Loucy (cell line): ENCODE data around the gene TRIM52.
"Not testable (repeated sequence)": the region's sequence is repeated elsewhere in the genome, so short reads cannot be mapped to it uniquely, and the experiment has no call there.

Source experiments
- H2AFZ ChIP-seq: fragments of 200-600 bp; sonication (generic); 2 replicates; pipeline ENCODE4 v1.6.0; 2016; ENCODE audit warnings: antibody characterized with exemption, mild to moderate bottlenecking, low read length, moderate library complexity
- H3F3A ChIP-seq: fragments of 200-600 bp; 2 replicates; pipeline ENCODE4 v1.6.0; 2016; ENCODE audit warnings: antibody characterized with exemption, low read depth, mild to moderate bottlenecking
- H3K27me3 ChIP-seq: fragments of 200-600 bp; sonication (generic); 2 replicates; pipeline ENCODE4 v1.6.1; 2014; ENCODE audit warnings: low read length, mild to moderate bottlenecking; ENCODE audit not compliant: insufficient read depth, poor library complexity, severe bottlenecking
- H3K36me3 ChIP-seq: fragments of 200-600 bp; sonication (generic); 2 replicates; pipeline ENCODE4 v1.6.1; 2016; ENCODE audit warnings: low read length; ENCODE audit not compliant: insufficient read depth
- H3K4me1 ChIP-seq: fragments of 200-600 bp; sonication (generic); 2 replicates; pipeline ENCODE4 v1.5.1; 2014; ENCODE audit warnings: low read length, mild to moderate bottlenecking; ENCODE audit not compliant: insufficient read depth, poor library complexity, severe bottlenecking
- H3K4me2 ChIP-seq: fragments of 200-600 bp; sonication (generic); 2 replicates; pipeline ENCODE4 v1.6.0; 2014; ENCODE audit warnings: antibody characterized with exemption, low read length, low read depth, mild to moderate bottlenecking; ENCODE audit not compliant: poor library complexity, severe bottlenecking
- H3K4me3 ChIP-seq: fragments of 200-600 bp; sonication (generic); 2 replicates; pipeline ENCODE4 v1.5.1; 2014; ENCODE audit warnings: low read length, mild to moderate bottlenecking, mixed read lengths; ENCODE audit not compliant: poor library complexity, severe bottlenecking
- H3K79me2 ChIP-seq: fragments of 200-600 bp; sonication (generic); 2 replicates; pipeline ENCODE4 v1.6.1; 2014; ENCODE audit warnings: low read length; ENCODE audit not compliant: insufficient read depth
- H3K9ac ChIP-seq: fragments of 200-600 bp; sonication (generic); 2 replicates; pipeline ENCODE4 v1.6.0; 2014; ENCODE audit warnings: mild to moderate bottlenecking, low read depth, low read length, moderate library complexity; ENCODE audit not compliant: poor library complexity, severe bottlenecking
- H3K9me2 ChIP-seq: fragments of 200-600 bp; sonication (generic); replicated peaks from 2 replicates; pipeline ENCODE4 v1.6.1; 2016; ENCODE audit warnings: low read depth, low read length, mixed read lengths
- H3K9me3 ChIP-seq: fragments of 200-600 bp; sonication (generic); 2 replicates; pipeline ENCODE4 v1.6.1; 2014; ENCODE audit warnings: mild to moderate bottlenecking, antibody characterized with exemption, low read length, low read depth; ENCODE audit not compliant: insufficient read depth
- H4K20me1 ChIP-seq: fragments of 200-600 bp; sonication (generic); 2 replicates; pipeline ENCODE4 v1.6.0; 2014; ENCODE audit warnings: antibody characterized with exemption, low read length, mild to moderate bottlenecking; ENCODE audit not compliant: insufficient read depth, poor library complexity, severe bottlenecking
- CTCF ChIP-seq: fragments of 200-600 bp; sonication (generic); conservative IDR thresholded peaks from 2 replicates; pipeline ENCODE4 v1.5.1; 2014; ENCODE audit warnings: mild to moderate bottlenecking, antibody characterized with exemption, low read length
- EZH2phosphoT487 ChIP-seq: fragments of 200-600 bp; IDR thresholded peaks from 2 replicates; pipeline ENCODE4 v1.6.1; 2018; ENCODE audit warnings: antibody characterized with exemption, mild to moderate bottlenecking, moderate library complexity, borderline replicate concordance

TRIM52 gene

GRCh38 chr5:181283347-181283746 lies 22.4 kb upstream of the TRIM52 start:
- Histone ChIP-seq H3K4me2 (no peak overlapping the region), H3K9me2 (no peaks in the 10 kb centered on the region), H4K20me1 (no peaks in the 10 kb centered on the region), H3F3A (no peaks in the 10 kb centered on the region), H3K4me1 (no peaks in the 10 kb centered on the region), H3K36me3 (no peaks in the 10 kb centered on the region), H3K27me3 (no peaks in the 10 kb centered on the region), H3K79me2 (no peaks in the 10 kb centered on the region), H3K4me3 (no peak overlapping the region), H3K9me3 (no peaks in the 10 kb centered on the region), H2AFZ (no peak overlapping the region), H3K9ac (no peak overlapping the region)
- TF ChIP-seq EZH2phosphoT487, result no peak
- TF ChIP-seq CTCF, result no peak

- Histone ChIP-seq H3K4me2 (no peak overlapping the region), H3K36me3 (no peaks in the 10 kb centered on the region), H3K9ac (no peak overlapping the region), H3K79me2 (no peaks in the 10 kb centered on the region), H3F3A (no peaks in the 10 kb centered on the region), H3K27me3 (no peaks in the 10 kb centered on the region), H3K4me1 (no peaks in the 10 kb centered on the region), H3K4me3 (no peak overlapping the region), H2AFZ (no peak overlapping the region), H4K20me1 (no peaks in the 10 kb centered on the region), H3K9me2 (no peaks in the 10 kb centered on the region), H3K9me3 (no peaks in the 10 kb centered on the region)
- TF ChIP-seq EZH2phosphoT487 (no peak), CTCF (no peak)
Measured at GRCh38 chr5:181282874-181283273, 21.9 kb upstream of the TRIM52 start.

- not testable (repeated sequence) for H3K4me3 ChIP-seq
Measured at GRCh38 chr5:181282415-181282814, 21.5 kb upstream of the TRIM52 start.

GRCh38 chr5:181281984-181282316 lies 21.0 kb upstream of the TRIM52 start:
- H3F3A ChIP-seq, result no peaks in the 10 kb centered on the region
- H3K4me3 ChIP-seq, result no peak overlapping the region
- TF ChIP-seq EZH2phosphoT487 (no peak), CTCF (no peak)
- no peak overlapping the region for H2AFZ ChIP-seq
- no peaks in the 10 kb centered on the region for H3K79me2 ChIP-seq
- no peaks in the 10 kb centered on the region for H4K20me1 ChIP-seq
- no peaks in the 10 kb centered on the region for H3K9me3 ChIP-seq
- H3K9ac ChIP-seq, result no peak overlapping the region
- H3K9me2 ChIP-seq, result no peaks in the 10 kb centered on the region
- H3K36me3 ChIP-seq, result no peaks in the 10 kb centered on the region
- no peak overlapping the region for H3K4me2 ChIP-seq
- H3K27me3 ChIP-seq, result no peaks in the 10 kb centered on the region
- H3K4me1 ChIP-seq, result no peaks in the 10 kb centered on the region

More at GRCh38 chr5:181282415-181282814, 21.5 kb upstream of the TRIM52 start:
- not testable (repeated sequence) for H3K4me2 ChIP-seq, H3K27me3 ChIP-seq, H3K9me2 ChIP-seq, H3K9me3 ChIP-seq, H3K9ac ChIP-seq, H3K4me1 ChIP-seq, H3K79me2 ChIP-seq, H4K20me1 ChIP-seq, H3K36me3 ChIP-seq, H3F3A ChIP-seq, H2AFZ ChIP-seq
